HCEC 1CT (cell line): ENCODE measurements around the gene ART5.
"Not testable (repeated sequence)": the region's sequence is repeated elsewhere in the genome, so short reads cannot be mapped to it uniquely, and the experiment has no call there.

Experiments
- DNase-seq: peaks from one replicate; pipeline ENCODE4 v3.0.0-alpha.2; 2017

The ART5 gene

DNA sequence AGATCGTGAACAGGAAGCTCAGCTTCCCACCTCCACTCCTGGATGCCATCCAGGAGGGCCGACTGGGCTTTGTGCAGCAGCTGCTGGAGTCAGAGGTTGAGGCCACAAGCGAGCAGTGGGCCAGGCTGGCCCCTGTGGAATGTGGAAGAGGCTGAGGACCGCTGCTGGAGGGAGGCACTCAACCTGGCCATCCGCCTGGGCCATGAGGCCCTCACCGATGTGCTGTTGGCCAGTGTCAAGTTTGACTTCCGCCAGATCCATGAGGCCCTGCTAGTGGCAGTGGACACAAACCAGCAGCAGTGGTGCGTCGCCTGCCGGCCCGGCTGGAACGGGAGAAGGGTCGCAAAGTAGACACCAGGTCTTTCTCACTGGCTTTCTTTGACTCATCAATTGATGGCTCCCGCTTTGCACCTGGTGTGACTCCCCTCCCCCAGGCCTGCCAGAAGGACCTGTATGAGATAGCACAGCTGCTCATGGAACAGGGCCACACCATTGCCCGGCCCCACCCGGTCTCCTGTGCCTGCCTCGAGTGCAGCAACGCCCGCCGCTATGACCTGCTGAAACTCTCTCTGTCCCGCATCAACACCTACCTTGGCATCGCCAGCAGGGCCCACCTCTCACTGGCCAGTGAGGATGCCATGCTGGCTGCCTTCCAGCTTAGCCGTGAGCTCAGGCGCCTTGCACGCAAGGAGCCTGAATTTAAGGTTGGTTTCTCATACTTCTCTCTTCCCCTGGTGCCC lies 24.9 kb downstream of the ART5 start:
- no peak for DNase-seq

DNA sequence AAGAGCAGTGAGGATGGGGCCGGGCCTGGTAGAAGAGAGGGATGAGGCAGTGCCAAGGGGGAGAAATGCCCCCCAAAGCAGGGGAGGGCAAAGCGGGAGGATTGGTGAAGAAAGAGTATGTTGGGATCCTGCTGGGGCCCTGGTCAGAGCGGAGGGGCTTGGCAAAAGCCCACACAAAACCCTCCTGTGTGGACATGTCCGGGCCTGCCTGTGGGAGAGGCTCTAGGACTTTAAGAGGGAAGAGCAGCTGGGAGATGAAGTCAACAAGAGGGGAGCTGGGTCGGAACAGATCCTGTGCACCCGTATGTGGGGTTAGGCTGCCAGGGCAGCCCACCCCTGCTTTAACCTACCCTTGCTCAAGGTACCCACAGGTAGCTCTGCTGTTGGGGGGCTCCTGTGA lies 25.8 kb downstream of the ART5 start:
- DNase-seq: no peak

DNA sequence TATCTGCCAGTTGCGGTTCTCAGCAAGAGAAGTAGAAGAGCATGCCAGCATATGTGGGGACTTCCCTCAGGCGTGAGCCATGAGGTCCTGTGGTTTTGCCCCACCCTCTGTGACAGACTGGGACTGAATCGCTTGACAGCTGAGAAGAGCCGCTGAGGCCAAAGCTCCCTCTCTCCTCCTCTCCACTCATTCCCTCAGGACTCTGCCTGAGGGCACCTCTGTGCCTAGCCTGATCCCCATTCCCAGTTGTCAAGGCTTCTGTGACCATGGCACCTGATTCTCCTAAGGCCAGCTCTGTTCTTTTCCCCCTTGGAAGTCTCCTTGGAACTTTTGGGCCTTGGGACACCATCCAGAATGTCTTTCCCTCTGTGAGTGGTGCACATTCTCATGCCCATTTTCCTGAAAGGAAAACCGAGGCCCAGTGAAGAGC lies 27.0 kb downstream of the ART5 start:
- DNase-seq: no peak

DNA sequence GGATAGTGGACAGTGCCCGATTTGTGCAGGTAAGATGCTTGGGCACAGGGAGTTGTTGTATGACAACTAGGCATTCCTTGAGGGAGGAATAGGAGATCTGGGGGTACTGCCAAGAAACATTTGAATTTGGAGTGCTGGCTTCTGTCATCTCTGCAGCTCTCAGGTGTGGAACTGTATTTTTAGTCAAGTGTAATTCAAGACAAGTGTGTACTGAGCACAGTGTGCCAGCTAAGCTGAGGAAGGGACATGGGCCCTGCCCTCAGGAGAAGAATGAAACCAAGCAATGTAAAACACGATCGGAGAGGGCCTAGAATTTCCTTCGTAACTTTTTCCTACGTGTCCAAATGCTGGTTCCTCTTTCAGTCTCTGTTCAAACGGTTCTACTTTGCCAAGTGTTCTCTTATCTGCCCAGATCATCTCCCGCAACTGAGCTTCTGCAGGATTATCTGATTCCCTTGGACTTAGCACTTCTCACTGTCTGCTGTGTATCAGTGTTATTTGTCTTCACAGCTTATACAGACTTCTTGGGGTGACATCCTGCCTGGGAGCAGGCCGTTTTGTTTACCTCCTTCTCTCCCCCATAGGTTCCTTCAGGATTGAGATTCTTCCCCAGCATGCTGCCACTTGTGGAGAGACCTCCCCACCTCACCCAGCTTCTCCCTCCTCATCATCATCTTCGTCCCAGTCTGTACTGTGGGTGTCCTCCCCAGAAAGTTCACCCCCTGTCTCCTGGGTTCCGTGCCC lies 27.6 kb downstream of the ART5 start:
- no peak for DNase-seq

DNA sequence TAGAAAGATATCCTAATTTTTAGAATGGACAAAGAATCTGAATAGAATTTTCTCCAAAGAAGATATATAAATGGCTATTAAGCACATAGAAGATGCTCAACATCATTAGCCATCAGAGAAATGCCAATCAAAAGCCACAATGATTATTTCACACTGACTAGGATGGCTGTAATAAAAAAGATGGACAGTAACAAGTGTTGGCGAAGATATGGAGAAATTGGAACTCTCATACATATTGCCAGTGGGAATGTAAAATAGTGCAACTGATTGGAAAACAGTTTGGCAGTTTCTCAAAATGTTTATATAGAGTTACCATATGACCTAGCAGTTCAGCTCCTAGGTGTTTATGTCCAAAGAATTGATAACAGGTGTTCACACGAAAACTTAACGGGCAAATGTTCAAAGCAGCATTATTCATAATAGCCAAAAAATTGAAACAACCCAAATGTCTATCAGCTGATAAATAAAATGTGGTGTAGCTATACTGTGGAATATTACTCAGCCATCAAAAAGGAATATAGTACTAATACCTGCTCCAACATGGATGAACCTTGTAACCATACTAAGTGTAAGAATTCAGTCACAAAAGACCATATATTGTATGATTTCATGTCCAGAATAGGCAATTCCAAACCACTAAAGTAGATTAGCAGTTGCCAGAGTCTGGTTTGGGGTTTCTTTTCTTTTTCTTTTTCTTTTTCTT lies 29.7 kb downstream of the ART5 start:
- no peak for DNase-seq

DNA sequence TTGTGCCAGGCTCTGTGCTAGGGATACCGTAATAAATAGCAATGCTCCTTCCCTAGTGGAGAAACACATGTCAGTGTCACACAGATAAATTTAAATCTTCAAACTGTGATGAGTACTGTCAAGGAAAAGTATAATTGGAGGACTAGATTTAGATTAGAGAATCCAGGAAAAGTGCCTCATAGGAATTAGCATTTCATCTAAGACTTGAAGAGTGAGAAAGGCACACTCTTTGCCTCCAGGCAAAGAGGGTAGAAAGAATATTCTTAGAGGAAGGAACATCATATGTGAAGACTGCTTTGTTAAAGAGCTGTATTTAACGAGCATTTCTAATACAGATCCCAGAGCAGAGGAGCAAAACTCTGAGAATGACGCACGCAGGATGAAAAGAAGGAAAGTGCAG lies 30.9 kb downstream of the ART5 start:
- no peak for DNase-seq

DNA sequence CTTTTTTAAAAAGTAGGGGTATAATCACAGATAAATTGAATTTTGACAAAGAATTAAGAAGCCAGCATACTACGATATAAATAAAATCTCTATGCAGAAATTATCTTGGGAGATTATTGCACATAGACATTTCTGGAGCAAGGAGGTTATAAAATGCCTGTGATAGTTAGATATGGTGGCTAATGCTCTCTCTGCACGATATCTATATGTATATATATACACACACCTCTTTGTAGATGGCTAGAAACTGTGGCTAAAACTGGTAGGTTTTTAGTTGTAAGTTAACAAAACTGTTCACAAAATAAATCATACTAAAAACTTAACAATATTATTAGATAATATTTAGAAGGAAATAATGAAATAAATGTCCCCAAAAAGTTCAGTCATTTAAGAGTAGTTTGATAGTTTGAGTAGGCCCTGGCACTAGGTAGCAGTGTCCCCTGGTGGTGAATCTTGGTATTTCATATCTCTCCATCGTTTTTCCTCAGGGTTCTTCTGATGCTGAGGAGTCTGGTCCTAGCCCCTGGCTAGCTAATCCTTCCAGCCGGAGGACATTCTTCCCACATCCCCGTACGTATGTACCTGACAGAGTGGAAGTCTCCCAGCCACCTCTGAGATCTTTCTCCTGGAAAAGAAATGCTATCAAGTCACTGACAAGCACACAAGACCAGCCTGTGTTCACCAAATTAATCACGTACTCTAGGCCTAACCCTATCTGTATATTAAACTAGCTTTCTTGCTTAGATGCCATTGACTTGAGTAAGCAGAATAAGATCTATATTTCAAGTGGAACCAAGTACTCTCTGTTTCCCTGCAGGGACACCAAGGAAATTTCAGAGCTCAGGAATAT lies 32.2 kb downstream of the ART5 start:
- peak; percentile 29 for DNase-seq

DNA sequence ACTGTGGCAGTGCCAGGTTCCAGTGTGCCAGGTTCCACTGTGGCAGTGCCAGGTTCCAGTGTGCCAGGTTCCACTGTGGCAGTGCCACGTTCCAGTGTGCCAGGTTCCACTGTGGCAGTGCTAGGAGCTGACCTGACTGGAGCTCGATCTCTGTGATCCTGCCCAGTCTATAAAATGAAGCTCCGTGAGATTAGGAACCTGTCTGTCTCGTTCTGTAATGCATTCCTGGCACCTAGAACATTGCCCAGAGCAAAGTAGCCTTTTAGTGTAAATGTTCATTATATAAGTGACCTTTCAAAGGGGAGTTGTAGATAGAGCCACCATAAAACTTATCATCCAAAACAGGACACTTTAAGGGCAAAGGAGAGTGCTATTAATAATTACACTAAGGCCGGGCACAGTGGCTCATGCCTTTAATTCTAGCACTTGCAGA lies 36.0 kb downstream of the ART5 start:
- DNase-seq: no peak

DNA sequence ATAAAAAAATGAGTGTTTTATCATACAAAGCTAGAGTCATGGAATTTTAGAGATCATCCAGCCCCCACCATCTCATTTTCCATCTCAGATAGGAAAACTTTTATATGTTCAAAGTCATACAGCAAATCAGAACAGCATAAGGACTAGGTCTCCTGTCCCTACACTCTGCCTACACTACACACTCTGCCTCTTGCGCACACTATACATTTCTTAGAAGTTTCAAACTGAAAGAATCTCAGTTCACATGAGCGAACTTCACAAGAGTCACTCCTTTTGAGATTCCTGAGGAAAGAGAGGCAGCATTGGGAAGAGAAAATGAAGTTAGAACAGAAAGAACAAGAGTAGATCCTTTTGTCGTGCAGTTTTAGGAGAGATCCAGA lies 36.5 kb downstream of the ART5 start:
- DNase-seq: no peak

DNA sequence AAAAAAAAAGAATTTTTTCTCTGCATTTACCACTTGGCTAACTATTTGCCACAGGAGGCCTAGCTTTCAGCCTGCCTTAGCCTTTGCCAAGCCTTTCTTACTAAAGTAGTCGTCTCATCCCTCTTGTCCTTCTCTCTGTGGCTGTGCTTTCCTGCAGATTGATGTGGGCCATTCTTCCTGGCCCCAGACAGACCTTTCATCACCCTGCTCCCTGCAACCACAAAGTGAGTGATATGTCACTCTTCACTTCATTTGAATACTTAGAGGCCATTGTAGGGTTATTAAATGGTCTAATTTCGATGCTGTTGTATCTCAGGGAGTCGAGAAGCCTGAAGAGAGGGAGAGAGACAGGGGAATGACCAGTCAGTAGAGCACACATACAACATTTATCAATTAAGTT lies 37.6 kb downstream of the ART5 start:
- DNase-seq: no peak

DNA sequence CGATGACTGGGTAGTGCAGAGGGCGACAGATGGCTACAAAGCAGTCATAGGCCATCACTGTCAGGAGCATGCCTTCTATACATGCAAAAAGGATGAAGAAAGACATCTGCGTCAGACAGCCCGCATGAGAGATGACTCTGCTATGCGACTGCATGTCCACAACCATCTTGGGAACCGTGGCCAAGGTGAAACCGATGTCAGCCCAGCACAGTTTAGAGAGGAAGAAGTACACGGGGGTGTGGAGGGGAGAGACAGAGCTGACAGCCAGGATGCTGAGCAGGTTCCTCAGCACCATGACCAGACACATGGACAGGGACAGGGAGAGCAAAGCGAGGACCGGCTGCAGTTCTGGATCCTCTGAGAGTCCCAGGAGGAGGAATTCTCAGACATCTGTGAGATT lies 41.6 kb downstream of the ART5 start:
- not testable (repeated sequence) for DNase-seq

DNA sequence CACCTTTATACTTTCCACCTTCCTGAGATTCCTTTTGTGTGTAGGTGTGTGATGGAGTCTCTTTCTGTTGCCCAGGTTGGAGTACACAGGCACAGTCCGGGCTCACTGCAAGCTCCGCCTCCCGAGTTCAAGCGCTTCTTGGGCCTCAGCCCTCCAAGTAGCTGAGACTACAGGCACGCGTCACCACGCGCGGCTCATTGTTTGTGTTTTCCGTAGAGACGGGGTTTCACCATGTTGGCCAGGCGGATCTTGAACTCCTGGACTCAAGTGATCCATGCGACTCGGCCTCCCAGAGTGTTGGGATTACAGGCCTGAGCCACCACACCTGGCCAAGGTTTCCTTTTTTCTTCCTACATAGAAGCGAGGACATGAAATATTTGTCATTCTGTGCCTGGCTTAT lies 44.0 kb downstream of the ART5 start:
- DNase-seq: not testable (repeated sequence)

DNA sequence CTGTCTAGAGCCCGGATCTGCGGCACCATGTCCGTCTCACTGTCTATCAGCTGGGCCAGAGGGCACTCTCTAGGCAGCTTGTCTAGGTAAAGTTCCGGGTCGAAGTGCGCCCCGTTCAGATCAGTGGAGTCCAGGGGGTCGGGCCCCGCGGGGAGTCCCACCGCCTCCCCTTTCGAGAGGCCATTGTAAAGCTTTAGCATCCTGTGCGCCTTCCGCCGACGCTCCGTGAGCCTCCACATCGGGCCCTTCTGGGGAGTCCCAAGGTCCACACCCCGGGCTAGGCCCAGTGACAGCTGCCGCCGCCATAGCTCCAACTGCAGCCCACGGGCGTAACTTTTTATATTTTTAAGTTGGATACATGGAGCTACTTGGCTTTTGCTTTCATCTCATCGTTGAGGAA lies 50.5 kb downstream of the ART5 start:
- not testable (repeated sequence) for DNase-seq

DNA sequence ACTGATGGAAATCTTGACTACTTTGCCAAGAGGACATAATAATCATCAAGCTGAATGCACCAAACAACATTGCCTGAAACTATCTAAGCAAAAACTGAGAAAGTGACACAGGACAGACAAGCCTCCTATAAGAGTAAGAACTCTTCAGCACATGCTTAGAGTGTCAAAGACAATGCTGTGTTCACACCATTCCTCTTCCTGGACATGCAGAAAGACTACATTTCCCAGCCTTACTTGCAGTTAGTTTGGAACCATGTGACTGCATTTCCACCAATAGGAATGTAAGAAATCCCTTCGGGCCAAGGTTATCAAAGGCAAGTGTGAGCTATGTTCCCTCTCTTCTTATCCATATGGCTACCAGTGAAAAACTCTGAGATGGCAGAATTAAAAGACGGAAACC lies 51.6 kb downstream of the ART5 start:
- DNase-seq: not testable (repeated sequence)

DNA sequence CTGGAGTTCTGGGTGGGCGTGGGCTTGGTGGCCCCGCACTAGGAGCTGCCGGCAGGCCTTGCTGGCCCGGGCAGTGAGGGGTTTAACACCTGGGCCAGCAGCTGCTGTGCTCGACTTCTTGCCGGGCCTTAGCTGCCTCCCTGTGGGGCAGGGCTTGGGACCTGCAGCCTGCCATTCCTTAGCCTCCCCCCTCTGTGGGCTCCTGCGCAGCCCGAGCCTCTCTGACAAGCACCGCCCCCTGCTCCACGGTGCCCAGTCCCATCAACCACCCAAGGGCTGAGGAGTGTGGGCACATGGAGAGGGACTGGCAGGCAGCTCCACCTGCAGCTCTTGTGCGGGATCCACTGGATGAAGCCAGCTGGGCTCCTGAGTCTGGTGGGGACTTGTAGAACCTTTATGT lies 53.0 kb downstream of the ART5 start:
- not testable (repeated sequence) for DNase-seq
